Epithelial cell of proximal tubule (primary cell): ENCODE results near the gene SLC29A1. TPM values are rescaled to one million over a fixed set of nuclear protein-coding genes. Genes with fewer than 3 reads are reported as not detected.
A peak's percentile ranks its signal among the peaks of the same experiment; 100 is the strongest.

Experiments used
- DNase-seq: peaks from one replicate; pipeline ENCODE4 v3.0.0-alpha.2; 2011; ENCODE audit warnings: low read depth
- H3K4me3 ChIP-seq: 2 replicates; pipeline ENCODE4 v1.5.1; 2011; ENCODE audit warnings: low read depth, mild to moderate bottlenecking, low read length
- total RNA-seq: library from RNA; depleted of rRNA; stranded (reverse); fragments of >200 nt; gene quantifications from 2 replicates; pipeline ENCODE4 v1.2.3, GENCODE V29; 2015
- TF ChIP-seq, protein P1 (sequence below): conservative IDR thresholded peaks from 2 replicates; pipeline ENCODE4 v1.5.1; 2012; ENCODE audit warnings: low read depth, mild to moderate bottlenecking, low read length

Gene SLC29A1
- total RNA-seq, 1 donor from 2014 or later = 47.6 TPM

DNA sequence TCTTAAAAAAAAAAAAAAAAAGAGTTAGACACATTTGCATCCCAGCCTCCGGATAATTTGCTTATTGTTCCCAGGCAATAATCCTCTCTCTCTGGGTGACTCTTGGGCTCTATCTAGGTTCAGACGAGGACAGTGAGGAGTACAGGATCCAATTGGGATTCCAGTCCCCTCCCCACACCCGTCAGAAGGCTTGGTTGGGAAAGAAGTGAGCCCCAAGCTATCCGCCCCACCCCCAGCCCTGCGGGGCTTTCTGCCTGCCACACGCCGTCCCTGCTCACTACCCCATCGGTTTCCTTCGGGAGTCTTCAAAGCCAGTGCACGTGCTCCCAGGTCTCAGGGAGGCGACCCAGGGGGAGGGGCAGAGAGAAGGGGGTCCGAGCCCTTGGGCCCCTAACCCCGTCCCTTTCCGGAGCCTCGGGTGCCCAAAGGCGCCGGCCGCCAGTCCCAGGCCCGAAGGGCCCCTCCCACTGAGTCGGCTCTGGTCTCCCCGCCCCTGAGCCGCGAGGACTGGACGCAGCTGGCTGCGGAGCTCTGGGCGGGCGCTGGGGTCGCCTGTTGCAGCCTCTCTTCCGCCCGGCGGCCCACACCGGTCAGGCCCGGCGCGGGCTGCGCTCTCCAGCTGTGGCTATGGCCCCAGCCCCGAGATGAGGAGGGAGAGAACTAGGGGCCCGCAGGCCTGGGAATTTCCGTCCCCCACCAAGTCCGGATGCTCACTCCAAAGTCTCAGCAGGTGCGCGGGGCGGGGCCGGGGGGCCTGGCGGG, 4.2 kb upstream of the SLC29A1 start:
- H3K4me3 ChIP-seq = peak overlapping the region; percentile 72
- no peak for DNase-seq
- TF ChIP-seq, protein P1, sequence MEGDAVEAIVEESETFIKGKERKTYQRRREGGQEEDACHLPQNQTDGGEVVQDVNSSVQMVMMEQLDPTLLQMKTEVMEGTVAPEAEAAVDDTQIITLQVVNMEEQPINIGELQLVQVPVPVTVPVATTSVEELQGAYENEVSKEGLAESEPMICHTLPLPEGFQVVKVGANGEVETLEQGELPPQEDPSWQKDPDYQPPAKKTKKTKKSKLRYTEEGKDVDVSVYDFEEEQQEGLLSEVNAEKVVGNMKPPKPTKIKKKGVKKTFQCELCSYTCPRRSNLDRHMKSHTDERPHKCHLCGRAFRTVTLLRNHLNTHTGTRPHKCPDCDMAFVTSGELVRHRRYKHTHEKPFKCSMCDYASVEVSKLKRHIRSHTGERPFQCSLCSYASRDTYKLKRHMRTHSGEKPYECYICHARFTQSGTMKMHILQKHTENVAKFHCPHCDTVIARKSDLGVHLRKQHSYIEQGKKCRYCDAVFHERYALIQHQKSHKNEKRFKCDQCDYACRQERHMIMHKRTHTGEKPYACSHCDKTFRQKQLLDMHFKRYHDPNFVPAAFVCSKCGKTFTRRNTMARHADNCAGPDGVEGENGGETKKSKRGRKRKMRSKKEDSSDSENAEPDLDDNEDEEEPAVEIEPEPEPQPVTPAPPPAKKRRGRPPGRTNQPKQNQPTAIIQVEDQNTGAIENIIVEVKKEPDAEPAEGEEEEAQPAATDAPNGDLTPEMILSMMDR = no peak

DNA sequence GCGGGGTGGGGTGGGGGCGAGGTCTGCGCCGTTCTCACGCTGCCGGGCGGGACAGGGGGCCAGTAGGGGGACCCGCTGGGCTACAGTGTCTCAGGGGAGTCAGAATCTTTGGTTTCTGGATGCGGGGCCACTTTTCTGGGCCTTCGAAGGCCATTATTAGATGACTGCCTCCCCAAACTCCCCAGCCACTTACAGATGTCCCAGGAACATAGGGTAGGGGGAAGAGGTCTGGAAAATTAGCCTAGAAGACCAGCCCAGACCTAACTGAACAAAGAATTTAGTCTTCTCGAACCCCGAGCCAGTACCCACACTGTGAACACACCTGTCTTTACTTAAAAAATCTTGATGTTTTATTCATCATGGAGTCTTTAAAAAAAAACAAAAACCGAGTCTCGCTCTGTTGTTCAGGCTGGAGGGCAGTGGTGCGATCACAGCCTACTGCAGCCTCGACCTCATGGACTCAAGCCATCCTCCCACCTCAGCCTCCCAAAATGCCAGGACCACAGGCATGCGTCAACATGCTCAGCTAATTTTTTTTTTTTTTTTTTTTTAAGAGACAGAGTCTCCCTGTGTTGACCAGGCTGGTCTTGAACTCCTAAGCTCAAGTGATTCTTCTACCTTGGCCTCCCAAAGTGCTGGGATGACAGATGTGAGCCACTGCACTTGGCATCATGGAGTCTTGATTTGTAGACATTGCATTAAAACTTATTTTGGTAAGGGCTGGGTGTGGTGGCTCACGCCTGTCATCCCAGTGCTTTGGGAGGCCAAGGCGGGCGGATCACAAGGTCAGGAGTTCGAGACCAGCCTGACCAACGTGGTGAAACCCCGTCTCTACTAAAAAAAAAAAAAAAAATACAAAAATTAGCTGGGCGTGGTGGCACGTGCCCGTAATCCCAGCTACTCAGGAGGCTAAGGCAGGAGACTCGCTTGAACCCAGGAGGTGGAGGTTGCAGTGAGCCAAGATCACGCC, 3.3 kb upstream of the SLC29A1 start:
- no peak for DNase-seq
- TF ChIP-seq, protein P1 = no peak
- peak overlapping the region; percentile 72 for H3K4me3 ChIP-seq

DNA sequence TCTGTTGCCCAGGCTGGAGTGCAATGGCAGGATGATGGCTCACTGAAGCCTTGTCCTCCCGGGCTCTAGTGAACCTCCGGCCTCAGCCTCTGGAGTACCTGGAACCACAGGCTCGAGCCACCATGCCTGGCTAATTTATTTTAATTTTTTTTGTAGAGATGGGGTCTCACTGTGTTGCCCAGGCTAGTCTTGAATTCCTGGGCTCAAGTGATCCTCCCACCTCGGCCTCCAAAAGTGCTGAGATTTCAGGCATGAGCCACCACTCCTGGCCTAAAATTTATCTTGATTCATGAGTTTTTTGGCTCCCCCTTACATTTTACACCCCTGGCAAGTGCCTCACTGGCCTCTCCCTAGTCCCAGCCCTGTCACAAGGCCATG, 2.5 kb upstream of the SLC29A1 start:
- DNase-seq = no peak
- TF ChIP-seq, protein P1 = no peak
- H3K4me3 ChIP-seq = no peak overlapping the region

DNA sequence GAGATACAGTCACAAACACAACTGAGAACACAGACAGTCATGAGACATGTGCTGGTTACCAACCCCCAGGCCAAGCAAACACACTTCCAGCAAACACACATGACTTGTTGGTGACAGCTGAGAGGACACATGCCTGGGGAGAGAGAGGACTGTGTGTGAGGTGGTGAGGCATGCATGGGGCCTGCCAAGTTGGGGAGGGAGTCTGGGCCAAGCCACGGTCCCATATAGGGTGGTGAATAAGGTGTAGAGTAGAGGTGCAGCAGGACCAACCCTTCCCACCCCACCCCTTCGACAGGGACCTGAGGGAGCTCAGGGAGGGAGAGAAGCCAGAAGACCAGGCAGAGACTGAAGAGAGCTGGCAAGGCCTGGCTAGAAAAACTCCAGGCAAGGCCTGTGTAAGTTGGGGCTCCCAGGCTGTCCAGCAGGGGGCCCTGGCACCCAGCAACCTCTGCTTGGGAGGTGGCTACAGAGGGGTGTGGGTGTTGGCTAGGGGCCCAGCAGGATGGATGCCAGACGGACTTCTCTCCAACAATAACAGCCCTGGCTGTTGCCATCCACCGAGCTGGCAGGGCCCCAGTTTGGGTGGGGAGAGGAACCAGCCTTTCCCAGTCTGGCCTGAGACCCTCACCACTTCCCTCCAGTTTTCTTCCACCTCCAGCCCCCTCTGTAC, 2.0 kb upstream of the SLC29A1 start:
- peak overlapping the region; percentile 27 for H3K4me3 ChIP-seq
- DNase-seq = no peak
- TF ChIP-seq, protein P1 = peak; percentile 87

DNA sequence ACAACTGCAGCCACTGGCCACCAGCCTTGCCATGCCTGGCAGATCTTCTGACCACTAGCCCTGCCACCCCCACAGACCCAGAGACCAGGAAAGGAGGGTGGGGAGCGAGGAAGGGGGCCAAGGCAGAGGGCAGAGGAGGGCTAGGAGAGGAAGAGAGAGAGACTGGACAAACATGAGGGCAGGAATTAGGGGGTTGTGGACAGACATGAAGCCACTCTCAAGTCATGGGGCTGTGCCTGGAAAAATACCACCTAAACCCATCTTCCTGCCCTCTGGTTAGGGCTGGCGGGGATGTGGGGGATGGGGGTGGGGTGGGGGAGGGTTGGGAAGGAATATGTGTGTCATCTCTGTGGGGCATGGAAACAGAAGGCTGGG, 1.4 kb upstream of the SLC29A1 start:
- H3K4me3 ChIP-seq = peak overlapping the region; percentile 27
- TF ChIP-seq, protein P1 = no peak
- DNase-seq = no peak

DNA sequence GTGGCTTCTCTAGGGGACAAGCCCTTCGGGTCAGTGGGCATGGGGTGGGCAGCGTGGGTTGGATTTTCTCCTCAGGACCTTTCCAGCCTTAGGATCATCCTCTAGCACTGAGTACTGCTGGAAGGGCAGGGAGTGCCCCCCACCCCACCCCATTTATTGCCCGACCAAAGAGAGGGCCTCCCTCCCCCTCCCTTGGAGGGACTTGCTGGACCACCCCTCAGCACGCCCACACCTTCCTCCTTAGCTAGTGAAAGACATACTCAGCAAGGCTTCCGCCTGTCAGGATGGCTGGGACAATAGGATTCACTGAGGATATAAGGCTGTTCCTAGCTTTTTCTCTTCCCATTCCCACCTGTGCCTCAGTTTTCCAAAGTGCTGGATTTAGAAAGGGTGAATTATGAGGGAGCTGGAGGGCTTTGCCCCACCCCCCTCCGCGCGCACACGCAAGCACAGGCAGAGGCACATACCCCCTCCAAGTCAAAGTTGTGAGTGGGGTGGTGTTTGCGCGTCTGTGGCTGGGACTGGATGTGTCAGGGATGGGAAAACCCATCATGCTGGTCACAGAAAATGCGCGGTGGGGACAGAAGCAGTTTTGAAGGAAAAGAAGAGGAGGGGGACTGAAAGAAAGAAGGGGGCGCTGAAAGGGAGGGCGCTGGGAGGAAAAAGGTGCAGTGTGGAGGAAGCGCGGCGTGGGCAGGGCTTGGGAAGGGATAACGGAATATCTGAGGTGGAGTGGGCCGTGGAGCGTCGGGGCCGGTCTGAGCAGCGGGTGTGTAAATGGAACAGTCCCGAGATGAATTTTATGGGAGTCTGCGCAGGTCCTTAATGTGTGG, 693 bp upstream of the SLC29A1 start:
- H3K4me3 ChIP-seq = peak overlapping the region; percentile 66
- TF ChIP-seq, protein P1 = no peak
- DNase-seq = no peak
